Right lobe of liver (tissue), 4 donors: ENCODE measurements around the gene TRRAP.

Experiments
- CTCF ChIP-seq, 4 donors: fragments of 200-600 bp in 3 of 4; fragments of 450-650 bp in 1 of 4; IDR thresholded peaks; one replicate each; pipeline versions ENCODE4 v1.5.1 to v1.8.0; 2016 to 2022; ENCODE audit warnings: antibody characterized with exemption in 4 of 4, mild to moderate bottlenecking in 2 of 4
- POLR2A ChIP-seq: fragments of 450-650 bp; IDR thresholded peaks from one replicate; pipeline ENCODE4 v1.6.1; 2017; ENCODE audit warnings: antibody characterized with exemption, mild to moderate bottlenecking
- donor health status: DM: no; HTN: no; CAD: no.
- donor health status: DM: no; HTN: no; CAD: no.
- donor health status: DM: no; HTN: yes; CAD: no.

GRCh38 chr7:98970805-98971204, 92.5 kb downstream of the TRRAP start:
- TF ChIP-seq CTCF (IDR thresholded peaks at IDR 0.05) = no peak
- TF ChIP-seq POLR2A = no peak
